Limb (tissue), 2 donors: ENCODE results near the gene GSC2.
A peak's percentile ranks its signal among the peaks of the same experiment; 100 is the strongest.
"Not testable (repeated sequence)": the region's sequence is repeated elsewhere in the genome, so short reads cannot be mapped to it uniquely, and the experiment has no call there.

Experiments used
- DNase-seq, 2 donors: peaks; one replicate each; pipeline ENCODE4 v3.0.0-alpha.2; 2016; ENCODE audit errors: extremely low spot score in 2 of 2

GSC2 gene

DNA sequence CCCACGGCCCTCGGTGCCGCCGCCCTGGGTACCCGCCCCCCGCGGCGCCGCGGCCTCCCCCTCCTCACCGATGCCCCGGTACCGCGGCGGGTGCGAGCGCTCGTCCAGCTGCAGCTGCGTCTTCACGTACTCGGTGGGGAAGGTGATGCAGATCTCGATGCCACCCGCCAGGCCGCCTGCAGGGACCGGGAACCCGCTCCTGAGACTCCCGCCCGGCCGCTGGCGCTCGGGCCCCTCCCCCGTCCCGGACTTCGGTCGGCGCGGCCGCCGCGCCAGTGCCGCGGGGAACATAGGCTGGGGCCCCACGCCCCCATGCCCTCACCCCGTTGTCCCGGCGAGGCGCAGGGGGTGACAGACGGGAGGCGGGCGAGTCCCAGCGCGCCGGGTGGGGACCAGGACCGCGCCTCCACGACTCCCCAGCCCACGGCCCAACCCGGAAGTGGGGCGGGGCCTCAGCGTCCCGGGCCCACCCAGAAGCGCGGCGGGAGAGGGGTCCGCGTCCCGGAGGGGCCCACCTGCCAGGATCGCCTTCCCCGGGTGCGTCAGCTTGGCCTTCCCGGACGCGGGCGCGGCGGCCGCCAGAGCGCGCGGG, 28.1 kb upstream of the GSC2 start:
- DNase-seq, result peak in 1 of 2 donors; percentile 24

DNA sequence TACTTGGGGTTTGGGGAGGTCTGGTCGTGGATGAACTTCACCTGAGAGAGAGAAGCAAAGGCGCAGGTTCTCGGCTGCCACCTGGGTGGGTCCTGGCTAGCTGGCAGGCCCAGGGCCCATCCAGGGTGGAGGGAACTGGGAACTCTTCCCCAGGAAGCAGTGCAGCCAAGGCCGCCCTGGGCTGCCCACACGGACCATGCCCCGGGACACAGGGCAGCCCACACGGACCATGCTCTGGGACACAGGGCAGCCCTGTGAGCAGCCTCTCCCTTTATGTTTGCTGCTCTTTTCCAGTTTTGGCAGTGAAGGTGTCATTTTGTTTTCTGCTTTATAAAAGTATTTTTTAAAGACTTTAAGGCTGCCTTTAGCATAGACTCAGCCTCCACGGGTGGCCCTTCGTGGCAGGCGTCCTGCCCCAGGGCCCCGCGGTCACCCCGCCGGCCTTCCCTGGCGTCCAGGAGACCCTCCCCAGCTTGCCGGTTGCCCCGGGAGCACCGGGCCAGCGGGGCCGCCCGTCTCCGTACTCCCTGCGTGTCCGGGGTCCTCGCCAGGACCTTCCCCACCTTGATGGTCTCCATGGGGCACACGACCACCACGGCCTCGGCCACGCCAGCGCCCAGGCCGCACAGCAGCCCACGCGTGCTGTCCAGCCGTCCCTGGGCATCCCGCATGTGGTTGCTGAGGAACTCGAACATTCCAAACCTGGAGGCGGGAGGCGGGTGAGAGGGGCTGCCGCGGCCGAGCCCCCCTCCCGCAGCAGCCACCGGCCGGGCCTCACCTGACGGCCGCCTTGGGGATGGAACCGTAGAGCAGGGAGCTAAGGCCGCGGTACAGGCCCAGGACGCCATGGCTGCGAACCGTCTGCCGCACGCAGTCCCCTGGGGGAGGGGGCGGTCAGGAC, 27.3 kb upstream of the GSC2 start:
- no peak for DNase-seq

DNA sequence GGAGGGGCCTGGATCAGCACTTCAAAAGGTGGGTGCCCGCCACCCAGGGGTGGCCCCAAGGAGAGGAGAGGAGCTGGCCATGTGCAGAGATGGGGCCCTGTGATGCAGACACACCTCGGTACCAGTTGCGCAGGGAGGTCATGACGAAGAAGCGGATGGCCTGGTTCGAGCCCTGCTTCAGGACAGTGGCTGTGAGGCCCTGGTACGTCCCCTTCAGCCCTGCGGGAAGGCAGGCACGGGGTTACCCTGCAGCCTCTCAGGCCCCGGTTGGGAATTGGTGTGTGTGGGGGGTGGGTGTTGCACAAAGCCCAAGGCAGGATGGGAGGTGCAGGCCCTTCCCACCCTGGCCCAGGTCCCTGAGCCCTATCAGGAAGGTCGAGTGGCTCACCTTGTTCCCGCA, 26.6 kb upstream of the GSC2 start:
- DNase-seq, result no peak

DNA sequence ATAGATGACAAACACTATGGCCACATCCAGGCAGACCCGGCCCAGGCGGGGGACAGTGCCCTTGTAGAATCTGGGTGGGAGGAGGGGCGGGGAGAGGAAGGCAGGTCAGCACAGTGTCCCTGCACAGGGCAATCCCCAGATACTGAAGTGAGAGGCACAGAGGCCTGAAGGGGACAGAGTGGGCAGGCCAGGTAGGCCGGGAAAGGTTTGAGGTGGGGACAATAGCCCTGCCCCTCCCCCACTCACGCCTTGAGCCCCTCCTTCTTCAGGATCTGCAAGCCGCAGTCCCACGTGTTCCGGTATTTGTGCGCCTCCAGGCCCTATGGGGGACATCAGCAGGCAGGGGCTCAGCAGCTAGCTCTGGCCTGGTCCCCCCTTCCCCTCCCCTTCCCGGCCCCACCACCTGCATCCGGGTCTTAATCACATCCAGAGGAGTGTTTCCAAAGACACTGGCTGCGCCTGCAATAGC, 26.1 kb upstream of the GSC2 start:
- peak in 1 of 2 donors; percentile 50 for DNase-seq

GRCh38 chr22:19175602-19176174, 25.6 kb upstream of the GSC2 start:
- no peak for DNase-seq

GRCh38 chr22:19175026-19175601, 25.0 kb upstream of the GSC2 start:
- no peak for DNase-seq

- DNase-seq, result no peak
These were observed 24.3 kb upstream of the GSC2 start for GRCh38 chr22:19174106-19175025.

GRCh38 chr22:19173047-19174035, 23.2 kb upstream of the GSC2 start:
- DNase-seq, result no peak

DNA sequence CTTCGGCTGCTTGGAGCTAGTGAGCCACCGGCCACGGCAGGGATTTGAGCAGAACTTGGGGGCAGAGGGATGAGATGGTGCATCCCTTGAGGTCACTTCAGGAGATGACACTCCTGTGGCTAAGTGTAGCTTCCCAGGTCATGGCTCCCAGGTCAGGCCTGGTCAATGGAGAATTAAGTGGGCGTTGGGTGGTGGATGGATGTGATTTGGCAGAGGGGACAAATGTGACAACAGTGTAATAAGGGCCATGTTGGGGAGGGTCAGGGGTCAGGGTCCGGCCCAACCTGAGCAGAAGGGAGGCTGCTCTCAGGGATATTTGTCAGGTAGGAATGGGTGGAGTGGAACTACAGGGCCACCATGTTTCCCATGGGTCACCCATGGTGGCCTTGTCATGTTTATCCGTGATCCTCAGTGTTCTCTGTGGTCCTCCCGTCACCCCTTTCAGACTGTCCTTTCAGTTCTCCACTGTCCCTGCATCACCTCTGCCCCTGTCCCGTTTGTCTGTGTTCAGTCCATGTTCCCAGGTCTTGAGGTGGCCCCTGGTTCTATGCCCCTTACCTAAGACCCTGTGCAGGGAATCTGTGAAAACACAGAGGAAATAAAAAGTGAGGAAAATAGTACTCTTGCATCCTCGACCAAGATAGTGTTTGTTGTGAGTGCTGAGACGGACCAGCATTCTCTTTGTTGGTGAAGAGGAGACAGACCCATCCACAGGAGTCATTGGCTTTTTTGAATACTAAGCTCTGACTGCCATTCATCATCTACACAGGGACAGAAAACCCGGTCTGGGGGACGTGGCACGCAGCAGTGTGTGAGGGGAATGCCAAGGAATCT, 22.3 kb upstream of the GSC2 start:
- DNase-seq, result no peak

DNA sequence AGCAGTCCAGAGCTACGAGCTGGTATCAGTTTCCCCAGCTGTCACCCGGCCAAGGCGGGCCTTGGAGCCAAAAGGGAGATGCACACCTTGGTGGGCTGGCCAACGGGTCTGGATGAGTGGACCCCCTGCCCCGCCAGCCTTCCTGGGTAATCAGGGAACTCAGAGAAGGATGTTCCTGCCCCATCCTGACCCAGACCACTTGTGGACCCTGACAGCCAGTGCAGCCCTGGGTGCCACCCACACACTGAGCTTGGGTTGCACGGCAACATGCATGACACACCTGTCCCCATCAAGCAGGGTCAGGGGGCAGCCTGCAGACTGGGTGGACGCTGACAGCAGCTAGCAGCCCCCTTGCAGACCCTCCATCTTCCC, 19.8 kb upstream of the GSC2 start:
- no peak for DNase-seq

- no peak for DNase-seq
These were observed 19.2 kb upstream of the GSC2 start for GRCh38 chr22:19169002-19169946.

DNA sequence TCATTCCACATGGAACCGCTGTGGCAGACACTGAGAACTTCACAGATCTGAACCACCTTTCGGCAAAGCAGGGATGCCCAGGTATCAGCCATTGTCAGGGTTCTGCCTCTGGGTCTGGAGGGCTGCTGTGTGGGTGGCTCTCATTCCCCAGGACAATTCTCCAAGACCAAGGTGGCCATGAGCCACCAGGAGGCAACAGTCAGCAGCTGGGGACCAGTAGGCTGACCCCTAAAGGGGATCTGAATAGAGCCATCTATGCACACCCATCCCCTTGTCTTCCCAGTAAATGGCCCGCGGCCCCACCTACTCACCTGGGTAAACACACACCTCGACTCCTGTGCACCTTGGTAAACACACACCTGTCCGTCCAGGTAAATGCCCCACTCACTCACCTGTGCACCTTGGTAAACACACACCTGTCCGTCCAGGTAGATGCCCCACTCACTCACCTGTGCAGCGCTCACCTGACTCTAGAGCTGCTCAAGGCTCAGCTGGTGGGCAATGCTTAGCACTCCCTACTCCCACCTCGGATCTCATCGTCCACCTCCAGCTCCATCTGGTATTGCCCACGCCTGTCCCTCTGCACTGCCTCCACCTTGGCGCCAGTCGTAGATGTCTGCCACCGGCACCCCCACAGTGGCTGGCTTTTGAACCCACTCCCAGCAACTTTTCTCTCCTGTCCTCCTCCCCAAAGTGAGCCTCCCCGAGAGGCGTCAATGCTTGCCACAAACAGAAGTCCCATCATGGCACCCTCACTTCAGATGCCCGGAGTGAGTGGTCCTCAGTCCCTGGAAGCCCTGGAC, 18.2 kb upstream of the GSC2 start:
- no peak for DNase-seq

DNA sequence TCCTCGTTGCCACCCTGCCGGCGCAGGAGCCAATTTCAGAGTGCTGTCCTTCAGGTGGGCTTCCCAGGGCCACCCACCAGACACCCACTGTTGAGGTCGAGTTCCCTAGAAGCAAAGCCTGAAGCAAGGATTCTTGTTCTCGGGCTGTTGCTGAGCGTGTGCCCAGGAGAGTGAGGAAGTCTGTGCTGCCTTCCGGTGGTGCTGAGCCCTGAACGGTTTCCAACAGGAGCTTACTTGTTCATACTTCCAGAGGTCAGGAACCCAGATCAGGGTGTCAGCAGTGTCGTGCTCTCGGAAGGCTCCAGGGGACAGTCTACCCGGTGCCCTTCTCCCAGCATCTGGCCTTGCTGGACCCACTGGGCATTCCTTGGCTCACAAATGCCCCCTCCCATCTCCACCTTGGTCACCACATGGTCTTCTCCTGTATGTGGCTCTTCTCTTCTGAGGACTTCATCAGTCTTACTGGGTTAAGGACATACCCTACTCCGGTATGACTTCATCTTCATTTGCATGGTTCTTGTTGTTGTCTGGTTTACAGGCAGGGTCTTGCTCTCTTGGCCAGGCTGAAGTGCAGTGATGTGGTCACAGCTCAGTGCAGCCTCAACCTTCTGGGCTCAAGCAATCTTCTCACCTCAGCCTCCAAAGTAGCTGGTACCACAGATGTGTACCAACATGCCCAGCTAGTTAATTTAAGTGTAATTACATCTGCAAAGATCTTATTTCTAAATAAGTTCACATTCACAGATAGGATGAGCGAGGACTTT, 17.2 kb upstream of the GSC2 start:
- no peak for DNase-seq

DNA sequence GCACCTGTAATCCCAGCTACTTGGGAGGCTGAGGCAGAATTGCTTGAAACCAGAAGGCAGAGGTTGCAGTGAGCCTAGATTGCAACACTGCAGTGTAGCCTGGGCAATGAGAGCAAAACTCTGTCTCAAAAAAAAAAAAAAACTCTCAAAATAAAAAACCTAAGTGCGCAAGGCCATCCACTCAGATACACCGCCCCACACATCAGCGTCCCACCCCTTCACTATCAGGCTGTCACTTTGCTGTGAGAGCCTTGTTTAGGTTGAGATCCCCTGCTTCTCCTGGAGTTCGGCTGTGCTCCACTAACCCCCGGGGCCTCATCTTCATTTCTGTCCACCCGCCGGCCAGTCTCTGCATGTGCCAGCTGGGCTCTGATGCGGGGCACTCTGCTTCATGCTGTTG, 16.3 kb upstream of the GSC2 start:
- DNase-seq, result no peak

- no peak for DNase-seq
These were observed 14.3 kb upstream of the GSC2 start for GRCh38 chr22:19164425-19164824.

DNA sequence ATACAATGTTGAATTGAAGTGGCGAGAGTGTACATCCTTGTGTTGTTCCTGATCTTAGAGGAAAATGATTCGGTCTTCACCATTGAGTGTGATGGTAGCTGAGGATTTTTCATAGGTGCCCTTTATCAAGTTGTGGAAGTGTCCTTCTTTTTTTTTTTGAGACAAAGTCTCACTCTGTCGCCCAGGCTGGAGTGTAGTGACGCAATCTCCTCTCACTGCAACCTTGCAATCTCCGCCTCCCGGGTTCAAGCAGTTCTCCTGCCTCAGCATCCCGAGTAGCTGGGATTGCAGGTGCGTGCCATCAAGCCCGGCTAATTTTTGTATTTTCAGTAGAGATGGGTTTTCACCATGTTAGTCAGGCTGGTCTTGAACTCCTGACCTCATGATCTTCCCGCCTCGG, 8.6 kb upstream of the GSC2 start:
- not testable (repeated sequence) for DNase-seq
